NOMO-1 treated with dmso at 0.1 percent for 144 hours (cell line): ENCODE measurements around the gene LHFPL2.
A peak's percentile ranks its signal among the peaks of the same experiment; 100 is the strongest.
"Not testable (repeated sequence)": the region's sequence is repeated elsewhere in the genome, so short reads cannot be mapped to it uniquely, and the experiment has no call there.

Source experiments
- DNase-seq: peaks from one replicate; lab custom pipeline; 2025; ENCODE audit not compliant: unreplicated experiment; lab: John Stamatoyannopoulos, UW

The LHFPL2 gene

GRCh38 chr5:78621291-78621738 lies 27.3 kb downstream of the LHFPL2 start:
- DNase-seq, result peak; percentile 67

- not testable (repeated sequence) for DNase-seq
Measured at GRCh38 chr5:78620119-78620518, 28.5 kb downstream of the LHFPL2 start.

DNA sequence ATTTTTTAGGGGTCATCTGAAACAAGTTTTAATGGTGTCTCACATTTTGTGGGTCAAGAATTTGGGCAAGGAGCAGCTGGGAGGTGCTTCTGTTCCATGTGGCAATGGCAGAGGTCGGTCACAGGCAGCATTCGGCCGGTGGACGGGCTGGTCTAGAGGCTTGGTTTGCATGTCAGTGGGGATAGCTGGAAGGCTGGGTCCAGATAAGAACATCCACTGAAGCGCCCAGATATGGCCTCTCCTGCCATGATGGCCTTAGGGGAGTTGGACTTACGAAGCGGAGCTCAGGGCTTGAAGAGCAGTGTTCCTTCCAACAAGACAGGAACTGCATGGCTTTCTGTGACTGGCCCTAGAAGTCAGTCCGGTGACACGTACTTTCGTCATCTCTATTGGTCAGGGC lies 30.3 kb downstream of the LHFPL2 start:
- no peak for DNase-seq

GRCh38 chr5:78615697-78616096 lies 32.9 kb downstream of the LHFPL2 start:
- DNase-seq, result no peak

- DNase-seq, result no peak
Measured at GRCh38 chr5:78614816-78615215, 33.8 kb downstream of the LHFPL2 start.

DNA sequence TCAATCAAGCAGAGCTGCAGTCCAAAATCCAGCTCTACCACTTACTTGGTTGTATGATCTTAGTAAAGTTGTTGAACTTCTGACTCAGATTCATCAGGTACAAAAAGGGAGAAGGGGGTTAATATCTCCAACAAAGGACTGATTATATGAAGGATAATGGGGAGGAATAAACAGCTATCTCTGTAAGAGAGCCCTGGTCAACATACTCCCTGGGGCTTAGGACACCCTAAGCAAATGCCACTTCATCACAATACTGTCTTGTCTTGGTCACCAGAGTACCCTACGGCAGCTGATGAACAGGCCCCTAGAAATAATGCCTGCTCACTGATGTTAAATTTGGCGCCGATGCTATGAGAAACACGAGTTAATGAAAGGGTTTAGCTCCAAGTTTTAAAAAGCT lies 34.8 kb downstream of the LHFPL2 start:
- DNase-seq, result no peak

DNA sequence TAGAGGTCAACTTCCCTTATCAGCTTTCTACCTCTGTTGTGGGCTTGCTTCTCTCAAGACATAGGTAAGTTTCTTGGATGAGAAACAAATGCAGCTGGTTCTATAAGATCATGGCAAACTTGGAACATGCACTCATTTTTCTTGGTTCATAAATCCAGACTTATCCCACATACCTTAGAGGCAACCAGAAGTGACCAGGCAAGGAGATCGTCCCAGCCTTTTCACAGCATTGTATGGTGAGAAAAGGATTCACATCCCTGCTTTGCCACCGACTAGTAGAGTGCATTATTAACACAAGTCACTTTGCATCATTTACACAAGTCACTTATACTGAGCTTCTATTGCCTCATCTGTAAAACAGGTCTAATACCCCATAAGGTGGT lies 35.4 kb downstream of the LHFPL2 start:
- DNase-seq, result no peak

DNA sequence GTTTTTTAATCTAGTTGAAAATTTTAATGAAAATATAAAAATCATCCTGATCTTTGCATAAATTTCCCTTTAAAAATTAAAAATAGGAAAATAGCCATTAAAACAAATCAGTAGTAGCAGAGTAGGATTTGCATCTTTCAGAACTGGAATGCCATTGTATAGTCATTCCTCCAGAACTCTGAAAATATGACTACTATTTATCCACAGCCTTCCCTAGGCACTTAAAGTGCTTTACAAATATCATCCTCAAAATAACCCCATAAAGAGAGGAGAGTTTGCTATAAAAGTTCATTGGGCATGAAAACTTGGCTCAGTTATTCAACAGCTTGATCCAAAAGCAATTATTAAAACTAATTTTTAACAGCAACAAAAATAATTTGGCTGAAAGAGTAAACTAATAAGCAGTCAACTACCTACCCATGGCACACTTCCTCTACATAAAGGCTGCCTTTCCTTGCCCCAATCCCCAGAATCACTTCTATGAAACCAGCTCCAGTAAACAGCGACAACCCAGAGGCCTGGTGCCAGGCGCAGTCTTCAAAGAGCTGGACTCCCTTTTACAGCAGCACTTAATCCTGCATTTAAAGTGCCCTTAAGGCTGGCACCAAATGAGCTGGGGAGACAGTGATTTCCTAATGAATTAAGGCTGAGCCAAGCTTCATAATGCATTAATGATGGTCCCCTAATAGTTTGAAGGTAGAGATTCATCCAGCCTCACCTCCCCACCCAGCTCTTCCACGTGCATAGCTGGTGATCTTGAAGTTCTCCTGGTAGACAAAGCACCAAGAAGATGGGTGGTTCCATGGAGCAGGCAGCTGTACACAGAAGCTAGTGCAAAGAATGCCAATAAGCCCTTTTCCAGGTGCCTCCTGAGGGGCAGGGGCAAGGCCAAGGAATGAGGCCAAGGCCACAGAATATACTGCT lies 36.1 kb downstream of the LHFPL2 start:
- no peak for DNase-seq

GRCh38 chr5:78611126-78611605 lies 37.4 kb downstream of the LHFPL2 start:
- no peak for DNase-seq

- no peak for DNase-seq
Measured at GRCh38 chr5:78610636-78611035, 37.9 kb downstream of the LHFPL2 start.

DNA sequence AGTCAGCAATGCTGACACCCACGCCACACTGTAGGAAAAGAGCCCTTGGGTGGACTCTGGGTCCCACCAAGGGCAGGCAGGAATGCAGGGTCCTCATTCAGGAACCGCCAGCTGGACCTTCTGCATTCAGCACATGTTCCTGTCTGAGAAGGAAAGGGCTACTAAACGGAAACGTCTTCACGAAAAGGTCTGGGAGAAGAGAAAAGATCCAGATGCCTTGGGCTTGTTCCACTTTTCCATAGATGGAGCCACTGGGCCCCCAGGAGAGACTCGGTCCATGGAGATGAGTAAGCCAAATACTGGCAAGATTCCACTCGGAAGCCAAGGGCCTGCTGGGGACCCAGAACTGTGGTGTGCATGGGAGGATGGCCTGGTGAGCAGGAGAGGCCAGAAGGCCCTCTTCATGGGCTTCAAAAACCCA lies 38.4 kb downstream of the LHFPL2 start:
- DNase-seq, result no peak

GRCh38 chr5:78607864-78608263 lies 40.7 kb downstream of the LHFPL2 start:
- DNase-seq, result no peak

DNA sequence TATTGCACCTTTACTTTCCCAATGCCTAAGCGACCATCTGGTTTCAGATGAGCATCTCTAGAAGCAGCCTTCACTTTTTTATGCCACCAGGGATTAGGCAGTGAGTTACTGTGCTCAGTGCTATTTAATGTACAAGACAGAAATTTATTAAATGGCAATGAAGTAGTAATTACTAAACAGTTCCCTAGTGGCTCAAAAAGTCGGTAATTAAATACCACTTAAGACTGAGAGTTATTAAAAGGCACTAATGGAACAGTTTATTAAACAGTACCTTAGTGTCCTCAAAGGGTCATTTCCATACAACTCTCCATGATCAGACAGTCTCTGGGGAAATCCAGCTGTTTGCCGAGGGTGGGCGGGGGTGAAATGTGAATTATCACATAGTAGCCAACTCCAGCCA lies 42.3 kb downstream of the LHFPL2 start:
- DNase-seq, result no peak

GRCh38 chr5:78605611-78606010 lies 43.0 kb downstream of the LHFPL2 start:
- no peak for DNase-seq

GRCh38 chr5:78604689-78605285 lies 43.8 kb downstream of the LHFPL2 start:
- no peak for DNase-seq

DNA sequence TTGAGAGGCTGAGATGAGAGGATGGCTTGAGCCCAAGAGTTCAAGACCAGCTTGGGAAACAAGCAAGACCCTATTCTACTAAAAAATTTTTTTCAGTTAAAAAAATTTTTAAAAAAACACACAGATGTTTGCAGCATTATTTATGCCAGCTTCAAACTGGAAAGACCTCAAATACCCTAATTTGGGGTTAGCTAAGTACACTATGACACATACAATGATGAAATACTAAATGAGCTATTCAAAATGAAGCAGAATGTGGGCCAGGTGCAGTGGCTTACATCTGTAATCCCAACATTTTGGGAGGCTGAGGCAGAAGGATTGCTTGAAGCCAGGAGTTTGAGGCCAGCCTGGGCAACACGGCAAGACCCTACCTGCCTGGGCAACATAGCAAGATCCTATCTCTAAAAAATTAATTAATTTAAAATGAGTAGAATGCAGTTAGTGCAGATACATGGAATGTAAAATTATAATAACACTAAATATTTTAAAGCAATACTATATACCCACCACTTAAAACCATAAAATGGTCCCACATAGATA lies 44.9 kb downstream of the LHFPL2 start:
- DNase-seq, result no peak

- no peak for DNase-seq
Measured at GRCh38 chr5:78602400-78602799, 46.2 kb downstream of the LHFPL2 start.

DNA sequence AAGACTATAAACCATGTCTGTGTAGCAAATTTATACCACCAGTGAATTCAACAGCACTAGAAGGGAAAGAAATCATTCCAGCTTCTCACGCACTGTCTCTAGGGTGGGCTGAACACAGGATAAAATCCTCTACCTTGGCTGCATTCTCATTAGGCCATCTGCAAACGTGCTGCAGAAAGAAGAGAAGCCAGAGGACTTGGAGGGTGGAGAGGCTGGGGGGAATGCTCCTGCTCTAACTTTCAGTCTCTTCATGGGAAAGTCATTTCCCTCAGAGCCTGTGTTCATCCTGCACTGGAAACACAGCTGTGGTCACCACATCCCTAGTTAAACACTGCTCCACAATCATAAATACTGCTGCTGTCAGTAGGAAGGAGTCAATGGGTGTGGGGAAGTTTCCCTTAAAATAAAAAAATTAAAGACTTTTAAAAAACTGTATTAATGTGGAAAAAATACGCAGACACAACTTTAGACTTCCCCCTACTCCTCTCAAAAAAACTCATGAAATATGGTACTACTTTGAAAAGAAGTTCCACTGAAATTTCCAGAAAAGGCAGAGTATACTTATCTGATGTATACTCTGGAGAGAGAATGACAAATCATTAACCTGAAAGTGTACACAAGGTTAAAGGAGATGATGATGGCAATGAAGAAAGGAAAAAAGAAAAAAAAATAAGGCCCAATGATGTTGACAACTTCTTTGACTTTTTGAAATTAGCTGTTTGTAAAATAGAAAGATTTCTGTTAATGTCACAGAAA lies 46.8 kb downstream of the LHFPL2 start:
- DNase-seq, result no peak

DNA sequence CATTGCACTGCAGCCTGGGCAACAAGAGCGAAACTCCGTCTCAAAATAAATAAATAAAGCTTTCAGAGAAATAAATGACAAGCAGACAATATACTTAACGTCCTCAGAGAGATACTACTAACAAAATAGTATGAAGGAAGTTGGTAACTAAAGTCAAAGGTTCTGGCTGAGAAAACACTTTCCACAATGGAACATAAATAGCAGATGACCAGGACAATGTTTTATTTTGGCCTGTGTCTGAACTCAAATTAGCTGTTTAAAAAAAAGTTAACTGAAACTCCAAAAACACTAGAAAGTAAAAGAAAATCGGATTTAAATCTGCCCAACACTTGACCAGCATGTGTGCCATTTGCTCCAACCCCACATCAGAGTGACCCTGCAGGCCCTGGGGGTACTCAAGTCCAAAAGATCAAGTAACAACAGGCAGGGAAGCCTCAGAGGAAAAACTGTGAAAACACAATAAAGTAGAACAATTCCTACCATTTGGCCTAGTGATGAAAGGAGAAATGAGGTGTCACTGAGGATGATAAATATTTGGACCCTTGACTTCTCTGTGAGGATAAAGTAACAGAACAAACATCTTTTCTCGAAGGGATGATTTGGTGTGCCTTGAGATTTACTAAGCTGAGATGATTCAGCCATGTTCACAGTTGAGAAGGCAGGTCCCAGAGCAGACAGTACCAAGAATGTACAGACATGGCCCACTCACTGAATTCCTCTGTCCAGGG lies 47.7 kb downstream of the LHFPL2 start:
- DNase-seq, result no peak

GRCh38 chr5:78598973-78599372 lies 49.6 kb downstream of the LHFPL2 start:
- DNase-seq, result no peak

- no peak for DNase-seq
Measured at GRCh38 chr5:78597974-78598371, 50.6 kb downstream of the LHFPL2 start.
